Right lobe of liver (tissue), 4 donors: ENCODE data around the gene ACSF3.

Experiments
- POLR2A ChIP-seq: fragments of 450-650 bp; IDR thresholded peaks from one replicate; pipeline ENCODE4 v1.6.1; 2017; ENCODE audit warnings: antibody characterized with exemption, mild to moderate bottlenecking
- TF ChIP-seq, protein P1 (sequence below), 4 donors: fragments of 200-600 bp in 3 of 4; fragments of 450-650 bp in 1 of 4; IDR thresholded peaks; one replicate each; pipeline versions ENCODE4 v1.5.1 to v1.8.0; 2016 to 2022; ENCODE audit warnings: antibody characterized with exemption in 4 of 4, mild to moderate bottlenecking in 2 of 4
- donor health status: DM: no; HTN: no; CAD: no.
- donor health status: DM: no; HTN: no; CAD: no.
- donor health status: DM: no; HTN: yes; CAD: no.

DNA sequence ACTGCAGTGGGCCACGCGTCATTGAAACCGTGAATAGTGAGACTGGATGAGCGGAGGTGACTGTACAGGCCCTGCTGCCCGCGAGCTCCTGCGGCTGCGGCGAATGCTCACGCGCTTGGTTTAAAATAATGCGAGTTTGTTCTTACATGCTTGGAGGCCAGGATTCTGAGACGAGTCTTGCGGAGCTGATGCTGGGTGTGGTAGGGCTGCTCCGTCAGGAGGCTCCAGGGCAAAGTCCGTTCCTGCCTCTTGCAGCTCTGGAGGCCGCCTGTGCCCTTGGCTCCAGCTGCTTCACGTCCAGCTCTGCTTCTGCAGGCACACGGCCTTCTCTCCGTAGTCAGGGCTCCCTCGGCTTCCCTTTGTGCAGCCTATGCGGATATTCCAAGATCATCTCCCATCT is 9.5 kb downstream of the ACSF3 start:
- TF ChIP-seq, protein P1, sequence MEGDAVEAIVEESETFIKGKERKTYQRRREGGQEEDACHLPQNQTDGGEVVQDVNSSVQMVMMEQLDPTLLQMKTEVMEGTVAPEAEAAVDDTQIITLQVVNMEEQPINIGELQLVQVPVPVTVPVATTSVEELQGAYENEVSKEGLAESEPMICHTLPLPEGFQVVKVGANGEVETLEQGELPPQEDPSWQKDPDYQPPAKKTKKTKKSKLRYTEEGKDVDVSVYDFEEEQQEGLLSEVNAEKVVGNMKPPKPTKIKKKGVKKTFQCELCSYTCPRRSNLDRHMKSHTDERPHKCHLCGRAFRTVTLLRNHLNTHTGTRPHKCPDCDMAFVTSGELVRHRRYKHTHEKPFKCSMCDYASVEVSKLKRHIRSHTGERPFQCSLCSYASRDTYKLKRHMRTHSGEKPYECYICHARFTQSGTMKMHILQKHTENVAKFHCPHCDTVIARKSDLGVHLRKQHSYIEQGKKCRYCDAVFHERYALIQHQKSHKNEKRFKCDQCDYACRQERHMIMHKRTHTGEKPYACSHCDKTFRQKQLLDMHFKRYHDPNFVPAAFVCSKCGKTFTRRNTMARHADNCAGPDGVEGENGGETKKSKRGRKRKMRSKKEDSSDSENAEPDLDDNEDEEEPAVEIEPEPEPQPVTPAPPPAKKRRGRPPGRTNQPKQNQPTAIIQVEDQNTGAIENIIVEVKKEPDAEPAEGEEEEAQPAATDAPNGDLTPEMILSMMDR (IDR thresholded peaks at IDR 0.05) = no peak
- no peak for TF ChIP-seq POLR2A
